ENCODE measurements around the gene FRRS1L. TPM values are rescaled to one million over a fixed set of nuclear protein-coding genes. Genes with fewer than 3 reads are reported as not detected.

FRRS1L gene, protein sequence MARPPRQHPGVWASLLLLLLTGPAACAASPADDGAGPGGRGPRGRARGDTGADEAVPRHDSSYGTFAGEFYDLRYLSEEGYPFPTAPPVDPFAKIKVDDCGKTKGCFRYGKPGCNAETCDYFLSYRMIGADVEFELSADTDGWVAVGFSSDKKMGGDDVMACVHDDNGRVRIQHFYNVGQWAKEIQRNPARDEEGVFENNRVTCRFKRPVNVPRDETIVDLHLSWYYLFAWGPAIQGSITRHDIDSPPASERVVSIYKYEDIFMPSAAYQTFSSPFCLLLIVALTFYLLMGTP
- total RNA-seq = not detected in 2 replicates

- intact Hi-C loops (cut with micrococcal nuclease) = no loop called here
- no peak for DNase-seq (ENCODE audit: low spot score)
- H3K27me3 Mint-ChIP-seq (ENCODE audit: low read depth) = peaks cover 66% of the 10 kb centered on the region
- H3K36me3 Mint-ChIP-seq (ENCODE audit: low read depth) = peaks cover 4% of the 10 kb centered on the region
- peaks cover 13% of the 10 kb centered on the region for H3K4me1 Mint-ChIP-seq (ENCODE audit: low read depth)
- H3K9me3 Mint-ChIP-seq = peaks cover 11% of the 10 kb centered on the region
- H3K4me3 Mint-ChIP-seq (ENCODE audit: low read depth) = no peak within 1 kb of the TSS
- no peak within 1 kb of the TSS for H3K27ac Mint-ChIP-seq
Observed at GRCh38 chr9:109166771-109167601, at the start of gene FRRS1L. Gene FRRS1L, minus strand, starts transcription at chr9:109167249. Its CDS starts 111 bp downstream, at chr9:109167138.

DNA sequence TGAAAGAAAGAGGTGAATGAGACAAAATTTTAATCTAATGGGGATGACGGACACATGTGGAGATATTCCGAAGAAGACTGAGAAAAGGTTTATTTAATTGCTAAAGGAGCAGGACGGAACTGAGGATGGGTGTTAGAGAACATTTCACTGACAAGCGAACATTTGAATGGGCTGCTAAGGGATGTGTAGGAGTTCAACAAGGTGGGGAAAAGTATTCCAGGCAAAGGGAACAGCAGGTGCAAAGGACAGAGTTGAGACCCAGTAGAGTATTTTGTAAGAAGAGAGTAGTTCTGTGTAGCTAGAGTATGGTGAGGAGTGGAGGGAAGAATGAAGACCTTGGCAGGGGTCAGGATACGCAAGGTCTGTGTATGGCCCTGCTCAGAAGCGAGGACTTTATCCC is 47.4 kb upstream of the FRRS1L start:
- intact Hi-C loops (cut with micrococcal nuclease) = no loop called here
- H3K4me3 Mint-ChIP-seq (ENCODE audit: low read depth) = no peak overlapping the region
- DNase-seq (ENCODE audit: low spot score) = no peak
- no peaks in the 10 kb centered on the region for H3K9me3 Mint-ChIP-seq
- H3K27me3 Mint-ChIP-seq (ENCODE audit: low read depth) = peaks cover 12% of the 10 kb centered on the region
- no peak overlapping the region for H3K27ac Mint-ChIP-seq
- H3K36me3 Mint-ChIP-seq (ENCODE audit: low read depth) = no peaks in the 10 kb centered on the region
- no peaks in the 10 kb centered on the region for H3K4me1 Mint-ChIP-seq (ENCODE audit: low read depth)

GRCh38 chr9:109213285-109214121 is 46.5 kb upstream of the FRRS1L start:
- no peaks in the 10 kb centered on the region for H3K9me3 Mint-ChIP-seq
- no peak overlapping the region for H3K4me3 Mint-ChIP-seq (ENCODE audit: low read depth)
- H3K27ac Mint-ChIP-seq = no peak overlapping the region
- H3K36me3 Mint-ChIP-seq (ENCODE audit: low read depth) = no peaks in the 10 kb centered on the region
- intact Hi-C loops (cut with micrococcal nuclease) = no loop called here
- peaks cover 8% of the 10 kb centered on the region for H3K27me3 Mint-ChIP-seq (ENCODE audit: low read depth)
- no peak for DNase-seq (ENCODE audit: low spot score)
- no peaks in the 10 kb centered on the region for H3K4me1 Mint-ChIP-seq (ENCODE audit: low read depth)

GRCh38 chr9:109212768-109213167 is 45.7 kb upstream of the FRRS1L start:
- intact Hi-C loops (cut with micrococcal nuclease) = no loop called here
- Mint-ChIP-seq H3K4me1 (ENCODE audit: low read depth) (no peaks in the 10 kb centered on the region), H3K4me3 (ENCODE audit: low read depth) (no peak overlapping the region), H3K27ac (no peak overlapping the region), H3K27me3 (ENCODE audit: low read depth) (peaks cover 5% of the 10 kb centered on the region), H3K9me3 (no peaks in the 10 kb centered on the region), H3K36me3 (ENCODE audit: low read depth) (no peaks in the 10 kb centered on the region)
- DNase-seq (ENCODE audit: low spot score) = no peak

GRCh38 chr9:109206670-109207069 is 39.6 kb upstream of the FRRS1L start:
- Mint-ChIP-seq H3K4me1 (ENCODE audit: low read depth) (no peaks in the 10 kb centered on the region), H3K36me3 (ENCODE audit: low read depth) (no peaks in the 10 kb centered on the region), H3K4me3 (ENCODE audit: low read depth) (no peak overlapping the region), H3K27ac (no peak overlapping the region), H3K9me3 (no peaks in the 10 kb centered on the region), H3K27me3 (ENCODE audit: low read depth) (peaks cover 12% of the 10 kb centered on the region)
- DNase-seq (ENCODE audit: low spot score) = no peak
- intact Hi-C loops (cut with micrococcal nuclease) = no loop called here

- no peaks in the 10 kb centered on the region for H3K9me3 Mint-ChIP-seq
- H3K36me3 Mint-ChIP-seq (ENCODE audit: low read depth) = no peaks in the 10 kb centered on the region
- intact Hi-C loops (cut with micrococcal nuclease) = no loop called here
- no peak overlapping the region for H3K27ac Mint-ChIP-seq
- no peak overlapping the region for H3K4me3 Mint-ChIP-seq (ENCODE audit: low read depth)
- no peak for DNase-seq (ENCODE audit: low spot score)
- no peaks in the 10 kb centered on the region for H3K4me1 Mint-ChIP-seq (ENCODE audit: low read depth)
- H3K27me3 Mint-ChIP-seq (ENCODE audit: low read depth) = peaks cover 12% of the 10 kb centered on the region
Observed at GRCh38 chr9:109205526-109205925, 38.5 kb upstream of the FRRS1L start.

GRCh38 chr9:109203761-109204360 is 36.8 kb upstream of the FRRS1L start:
- Mint-ChIP-seq H3K4me1 (ENCODE audit: low read depth) (no peaks in the 10 kb centered on the region), H3K4me3 (ENCODE audit: low read depth) (no peak overlapping the region), H3K27ac (no peak overlapping the region), H3K36me3 (ENCODE audit: low read depth) (no peaks in the 10 kb centered on the region), H3K27me3 (ENCODE audit: low read depth) (peaks cover 21% of the 10 kb centered on the region), H3K9me3 (no peaks in the 10 kb centered on the region)
- intact Hi-C loops (cut with micrococcal nuclease) = no loop called here
- DNase-seq (ENCODE audit: low spot score) = no peak

DNA sequence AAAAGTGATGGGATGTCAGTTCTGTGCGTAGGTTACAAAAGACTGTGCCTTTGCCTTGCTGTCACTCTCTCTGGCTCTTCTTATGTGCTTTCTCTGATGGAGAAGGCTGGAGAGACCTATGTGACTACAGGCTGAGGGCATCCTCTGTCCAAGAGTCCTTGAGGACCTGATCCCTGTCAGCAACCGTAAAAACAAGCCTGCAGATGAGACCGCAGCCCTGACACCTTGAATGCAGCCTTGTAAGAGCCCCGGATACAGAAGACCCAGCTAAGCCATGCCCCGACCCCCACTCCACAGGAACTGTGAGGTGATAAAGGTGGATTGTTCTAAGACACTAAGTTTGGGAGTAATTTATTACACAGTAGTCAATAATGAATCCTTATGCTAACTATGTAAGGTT is 32.6 kb upstream of the FRRS1L start:
- no peaks in the 10 kb centered on the region for H3K4me1 Mint-ChIP-seq (ENCODE audit: low read depth)
- H3K9me3 Mint-ChIP-seq = no peaks in the 10 kb centered on the region
- peaks cover 14% of the 10 kb centered on the region for H3K27me3 Mint-ChIP-seq (ENCODE audit: low read depth)
- no peak for DNase-seq (ENCODE audit: low spot score)
- H3K4me3 Mint-ChIP-seq (ENCODE audit: low read depth) = no peak overlapping the region
- intact Hi-C loops (cut with micrococcal nuclease) = no loop called here
- no peak overlapping the region for H3K27ac Mint-ChIP-seq
- H3K36me3 Mint-ChIP-seq (ENCODE audit: low read depth) = no peaks in the 10 kb centered on the region

DNA sequence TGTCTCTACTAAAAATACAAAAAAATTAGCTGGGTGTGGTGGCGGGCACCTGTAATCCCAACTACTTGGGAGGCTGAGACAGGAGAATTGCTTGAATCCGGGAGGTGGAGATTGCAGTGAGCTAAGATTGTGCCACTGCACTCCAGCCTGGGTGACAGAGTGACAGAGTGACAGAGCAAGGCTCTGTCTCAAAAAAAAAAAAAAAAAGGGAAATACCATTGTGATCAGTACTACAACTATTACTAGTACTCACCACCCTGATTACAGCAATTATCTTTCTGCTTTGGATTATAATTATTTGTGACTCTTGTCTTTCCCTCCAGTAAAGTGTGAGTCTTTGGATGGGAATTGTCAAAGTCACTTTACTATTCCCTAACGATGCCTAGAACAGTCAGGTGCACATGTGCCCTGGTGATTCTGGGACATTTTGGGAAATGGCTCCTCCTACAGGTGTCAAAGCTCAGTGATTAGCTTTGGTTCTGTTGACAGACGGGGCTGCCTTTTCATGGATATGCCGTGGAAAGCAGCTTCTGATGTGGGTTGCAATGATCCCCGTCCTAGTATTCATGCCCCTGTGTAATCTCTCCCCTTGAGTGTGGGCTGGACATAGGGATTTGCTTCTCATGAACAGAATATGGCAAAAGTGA is 31.8 kb upstream of the FRRS1L start:
- Mint-ChIP-seq H3K27ac (no peak overlapping the region), H3K4me1 (ENCODE audit: low read depth) (no peaks in the 10 kb centered on the region), H3K4me3 (ENCODE audit: low read depth) (no peak overlapping the region), H3K36me3 (ENCODE audit: low read depth) (no peaks in the 10 kb centered on the region), H3K9me3 (no peaks in the 10 kb centered on the region), H3K27me3 (ENCODE audit: low read depth) (peaks cover 14% of the 10 kb centered on the region)
- no peak for DNase-seq (ENCODE audit: low spot score)
- intact Hi-C loops (cut with micrococcal nuclease) = no loop called here

GRCh38 chr9:109193974-109194556 is 27.0 kb upstream of the FRRS1L start:
- H3K27me3 Mint-ChIP-seq (ENCODE audit: low read depth) = peaks cover 5% of the 10 kb centered on the region
- no peak for DNase-seq (ENCODE audit: low spot score)
- H3K27ac Mint-ChIP-seq = no peak overlapping the region
- no peaks in the 10 kb centered on the region for H3K9me3 Mint-ChIP-seq
- no peak overlapping the region for H3K4me3 Mint-ChIP-seq (ENCODE audit: low read depth)
- no peaks in the 10 kb centered on the region for H3K36me3 Mint-ChIP-seq (ENCODE audit: low read depth)
- intact Hi-C loops (cut with micrococcal nuclease) = no loop called here
- H3K4me1 Mint-ChIP-seq (ENCODE audit: low read depth) = no peaks in the 10 kb centered on the region

DNA sequence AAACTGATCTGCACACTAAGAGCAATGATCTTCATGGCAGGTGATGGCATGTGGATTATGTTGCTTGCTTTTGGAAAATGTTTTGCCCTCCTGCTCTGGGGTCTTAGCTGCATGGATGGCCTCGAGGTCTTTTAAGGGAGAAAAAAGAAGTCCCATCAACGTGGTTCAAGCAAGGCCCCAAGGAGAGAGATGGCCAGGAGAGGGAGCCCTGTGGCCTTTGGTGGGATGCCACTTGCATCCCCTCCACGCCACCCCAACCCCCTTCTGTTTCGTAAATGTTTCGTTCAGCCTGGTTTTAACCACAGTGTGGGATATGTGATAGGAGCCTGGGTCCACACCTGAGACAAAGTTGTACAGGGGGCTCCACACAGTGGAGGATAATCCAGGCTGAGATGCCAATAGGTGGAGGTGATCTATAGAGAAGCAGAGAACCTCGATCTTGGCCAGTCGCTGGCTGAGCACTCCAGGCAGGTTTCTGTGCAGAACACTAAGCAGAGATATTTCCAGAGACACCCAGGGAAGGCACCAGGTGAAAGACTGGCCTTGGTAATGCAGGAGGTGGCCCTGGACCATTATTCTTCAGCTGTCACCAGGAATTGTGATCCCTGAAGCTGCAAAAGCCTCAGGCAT is 25.8 kb upstream of the FRRS1L start:
- intact Hi-C loops (cut with micrococcal nuclease) = no loop called here
- Mint-ChIP-seq H3K4me3 (ENCODE audit: low read depth) (no peak overlapping the region), H3K27me3 (ENCODE audit: low read depth) (peaks cover 2% of the 10 kb centered on the region), H3K9me3 (no peaks in the 10 kb centered on the region), H3K27ac (no peak overlapping the region), H3K36me3 (ENCODE audit: low read depth) (no peaks in the 10 kb centered on the region), H3K4me1 (ENCODE audit: low read depth) (no peaks in the 10 kb centered on the region)
- no peak for DNase-seq (ENCODE audit: low spot score)
